Esophagus squamous epithelium (tissue), 4 donors: Measurements from ENCODE around the gene TULP4.

ENCODE experiments used
- POLR2A ChIP-seq, 4 donors: fragments of 450-650 bp; IDR thresholded peaks; one replicate each; pipeline ENCODE4 v1.6.1; 2017; ENCODE audit warnings: antibody characterized with exemption in 4 of 4, mild to moderate bottlenecking in 4 of 4, moderate library complexity in 3 of 4
- TF ChIP-seq, protein P1 (sequence below), 6 experiments: fragments of 450-650 bp in 4 of 6; fragments of 200-600 bp in 2 of 6; sonication (generic) in 2 of 6; IDR thresholded peaks; one replicate each; pipeline ENCODE4 v1.5.1; 2016 to 2019; ENCODE audit warnings: antibody characterized with exemption in 6 of 6, mild to moderate bottlenecking in 4 of 6, moderate library complexity in 4 of 6

- TF ChIP-seq, protein P1, sequence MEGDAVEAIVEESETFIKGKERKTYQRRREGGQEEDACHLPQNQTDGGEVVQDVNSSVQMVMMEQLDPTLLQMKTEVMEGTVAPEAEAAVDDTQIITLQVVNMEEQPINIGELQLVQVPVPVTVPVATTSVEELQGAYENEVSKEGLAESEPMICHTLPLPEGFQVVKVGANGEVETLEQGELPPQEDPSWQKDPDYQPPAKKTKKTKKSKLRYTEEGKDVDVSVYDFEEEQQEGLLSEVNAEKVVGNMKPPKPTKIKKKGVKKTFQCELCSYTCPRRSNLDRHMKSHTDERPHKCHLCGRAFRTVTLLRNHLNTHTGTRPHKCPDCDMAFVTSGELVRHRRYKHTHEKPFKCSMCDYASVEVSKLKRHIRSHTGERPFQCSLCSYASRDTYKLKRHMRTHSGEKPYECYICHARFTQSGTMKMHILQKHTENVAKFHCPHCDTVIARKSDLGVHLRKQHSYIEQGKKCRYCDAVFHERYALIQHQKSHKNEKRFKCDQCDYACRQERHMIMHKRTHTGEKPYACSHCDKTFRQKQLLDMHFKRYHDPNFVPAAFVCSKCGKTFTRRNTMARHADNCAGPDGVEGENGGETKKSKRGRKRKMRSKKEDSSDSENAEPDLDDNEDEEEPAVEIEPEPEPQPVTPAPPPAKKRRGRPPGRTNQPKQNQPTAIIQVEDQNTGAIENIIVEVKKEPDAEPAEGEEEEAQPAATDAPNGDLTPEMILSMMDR (IDR thresholded peaks at IDR 0.05): no peak
- TF ChIP-seq POLR2A (IDR thresholded peaks at IDR 0.05): no peak
These were observed 98.5 kb downstream of the TULP4 start for GRCh38 chr6:158410784-158411183.
